Effector memory CD8-positive, alpha-beta T cell (primary cell): Measurements from ENCODE around the gene DHDH.

Experiments used
- ATAC-seq: fragments of 150-1000 bp; cut with Tn5 transposase; replicated peaks from 2 replicates; pipeline ENCODE4 v1.10.0; 2021; ENCODE audit warnings: mild to moderate bottlenecking, moderate library complexity
- DNase-seq, 3 experiments: peaks; one replicate each; pipeline ENCODE4 v3.0.0; 2021
- H3K27ac Mint-ChIP-seq, 2 donors: one replicate each; pipeline ENCODE4 v1.8.0; 2022; ENCODE audit warnings: mild to moderate bottlenecking in 2 of 2, mixed read lengths in 2 of 2, moderate library complexity in 2 of 2
- H3K27me3 Mint-ChIP-seq, 2 donors: one replicate each; pipeline ENCODE4 v1.8.0; 2022; ENCODE audit warnings: mixed read lengths in 2 of 2
- H3K36me3 Mint-ChIP-seq: one replicate; pipeline ENCODE4 v1.8.0; 2022; ENCODE audit warnings: mild to moderate bottlenecking, moderate library complexity, mixed read lengths; ENCODE audit not compliant: insufficient read depth
- H3K4me1 Mint-ChIP-seq, 2 donors: one replicate each; pipeline ENCODE4 v1.8.0; 2022; ENCODE audit warnings: low read depth in 2 of 2, mixed read lengths in 2 of 2
- H3K4me3 Mint-ChIP-seq, 2 donors: one replicate each; pipeline ENCODE4 v1.8.0; 2022; ENCODE audit warnings: mild to moderate bottlenecking in 2 of 2, mixed read lengths in 2 of 2, moderate library complexity in 2 of 2
- H3K9me3 Mint-ChIP-seq, 2 donors: one replicate each; pipeline ENCODE4 v1.8.0; 2022; ENCODE audit warnings: mixed read lengths in 2 of 2

DHDH gene

DNA sequence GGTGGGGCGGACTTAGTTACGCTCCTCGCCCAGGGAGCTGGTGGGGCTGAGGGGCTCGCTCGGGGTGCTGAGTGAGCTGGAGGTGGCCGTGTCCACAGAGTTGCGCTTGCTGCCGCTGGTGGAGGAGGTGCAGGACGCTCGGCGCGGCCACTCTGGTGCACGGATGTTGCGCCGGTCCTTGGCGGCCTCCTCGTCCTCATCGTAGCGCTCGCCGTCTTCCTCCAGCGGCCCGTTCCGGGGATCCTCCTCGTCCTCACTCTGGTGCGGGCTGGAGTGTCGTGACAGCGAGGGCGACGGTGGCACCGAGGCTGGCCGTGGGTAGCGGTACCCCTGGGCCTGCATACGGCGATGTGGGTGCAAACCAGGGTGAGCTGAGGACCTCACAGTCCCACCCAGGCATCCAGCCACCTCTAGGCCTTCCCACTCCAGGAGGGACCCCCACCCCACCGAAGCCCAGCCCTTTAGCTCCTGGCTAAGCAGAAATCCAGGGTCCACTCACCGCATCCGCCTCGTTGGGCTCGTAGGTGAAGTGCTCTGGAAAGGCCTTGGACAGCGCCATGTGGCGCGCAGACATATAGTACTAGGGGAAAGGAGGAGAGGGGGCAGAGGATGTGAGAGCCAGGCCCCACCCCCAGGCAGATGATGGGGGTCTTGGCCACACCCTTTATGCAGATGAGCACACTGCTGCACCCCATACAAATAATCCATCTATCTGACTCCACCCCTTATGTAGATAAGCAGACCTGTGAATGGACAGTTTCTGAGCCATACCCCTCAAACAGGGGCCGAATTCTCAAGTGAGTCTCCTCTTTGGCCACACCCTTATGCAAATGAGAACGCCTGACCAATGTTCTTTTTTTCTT, 36.0 kb downstream of the DHDH start:
- no peak for DNase-seq
- no peaks in the 10 kb centered on the region for H3K27me3 Mint-ChIP-seq
- ATAC-seq = no peak

DNA sequence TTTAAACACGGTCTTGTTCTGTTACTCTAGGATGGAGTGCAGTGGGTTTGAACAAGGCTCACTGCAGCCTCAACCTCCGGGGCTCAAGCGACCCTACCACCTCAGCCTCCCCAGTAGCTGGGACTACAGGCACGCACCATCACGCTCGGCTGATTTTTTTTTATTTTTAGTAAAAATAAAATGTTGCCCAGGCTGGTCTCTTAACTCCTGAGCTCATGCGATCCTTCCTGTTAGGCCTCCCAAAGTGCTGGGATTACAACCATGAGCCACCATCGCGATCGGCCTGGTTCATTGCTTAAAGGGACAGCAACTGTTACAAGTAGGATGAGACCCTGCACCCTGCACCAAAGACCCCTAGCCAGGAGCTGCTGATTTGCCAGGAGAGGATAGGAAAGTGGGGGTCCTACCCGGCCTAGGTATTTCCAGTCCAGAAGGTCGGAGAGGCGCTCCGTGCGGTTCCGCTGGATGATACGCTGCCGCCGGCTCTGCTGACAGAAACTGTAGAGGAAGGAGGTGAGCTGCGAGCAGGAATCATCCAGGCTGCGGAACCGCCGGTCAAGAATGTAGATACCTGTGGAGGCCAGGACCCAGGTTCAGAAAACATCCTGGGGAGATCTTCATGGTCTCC, 36.8 kb downstream of the DHDH start:
- DNase-seq (no peak), ATAC-seq (no peak)
- Mint-ChIP-seq H3K36me3 (peaks cover 55% of the 10 kb centered on the region), H3K27me3 (no peaks in the 10 kb centered on the region), H3K4me3 (no peak overlapping the region), H3K9me3 (no peaks in the 10 kb centered on the region), H3K4me1 (peaks cover 20 to 27% of the 10 kb centered on the region in 2 donors), H3K27ac (no peak overlapping the region)

More for the DNA sequence above, 36.0 kb downstream of the DHDH start:
- no peak overlapping the region for H3K4me3 Mint-ChIP-seq
- H3K36me3 Mint-ChIP-seq = peaks cover 61% of the 10 kb centered on the region
- no peak overlapping the region for H3K27ac Mint-ChIP-seq
- H3K4me1 Mint-ChIP-seq = peaks cover 28 to 34% of the 10 kb centered on the region in 2 donors
- H3K9me3 Mint-ChIP-seq = no peaks in the 10 kb centered on the region

GRCh38 chr19:48970923-48971395, 37.5 kb downstream of the DHDH start:
- no peaks in the 10 kb centered on the region for H3K27me3 Mint-ChIP-seq
- H3K36me3 Mint-ChIP-seq = peaks cover 47% of the 10 kb centered on the region
- no peak overlapping the region for H3K4me3 Mint-ChIP-seq
- DNase-seq = peak; percentile 79 to 82 (median 80)
- no peak overlapping the region for H3K27ac Mint-ChIP-seq
- ATAC-seq = peak; percentile 86
- H3K4me1 Mint-ChIP-seq = peaks cover 13 to 20% of the 10 kb centered on the region in 2 donors
- no peaks in the 10 kb centered on the region for H3K9me3 Mint-ChIP-seq

DNA sequence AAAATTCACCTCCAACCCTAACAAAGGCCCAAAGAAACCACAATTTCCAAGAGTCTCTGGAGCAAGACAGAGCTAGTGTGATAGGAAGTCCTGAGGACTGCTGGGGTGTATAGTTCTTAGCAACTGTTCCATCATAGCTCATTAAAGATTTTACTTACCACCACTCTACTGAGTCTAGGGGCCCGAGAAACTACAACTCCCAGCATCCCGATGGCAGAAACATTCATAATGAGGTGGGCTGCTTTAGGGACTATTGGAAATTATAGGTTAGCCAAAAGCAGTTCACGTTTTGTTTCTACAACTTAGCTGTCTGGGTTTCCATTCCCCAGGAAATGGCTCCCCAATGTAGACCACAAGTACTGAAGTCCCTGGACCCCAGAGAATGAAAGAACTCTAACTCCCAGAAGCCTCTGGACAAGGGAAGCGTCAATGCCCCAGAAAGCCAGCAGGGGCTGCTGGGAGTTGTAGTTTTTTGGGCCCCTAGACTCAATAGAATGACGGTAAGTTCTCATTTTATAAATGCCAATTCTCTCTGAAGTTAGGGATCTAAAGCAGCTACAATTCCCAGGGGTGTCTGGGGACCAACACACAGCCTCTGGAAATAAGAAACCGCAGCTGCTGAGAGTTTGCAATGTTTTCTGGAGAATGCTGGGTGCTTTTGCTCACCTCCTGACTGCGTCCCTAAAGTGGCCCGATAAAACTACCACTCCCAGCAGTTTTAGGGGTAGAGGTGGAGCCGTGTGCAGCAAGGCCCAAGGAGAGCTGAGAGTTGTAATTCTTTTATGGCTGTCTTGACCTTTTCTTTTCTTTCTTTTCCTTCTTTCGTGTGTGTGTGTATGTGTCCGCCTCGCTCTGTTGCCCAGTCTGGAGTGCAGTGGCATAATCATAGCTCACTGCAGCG, 42.7 kb downstream of the DHDH start:
- Mint-ChIP-seq H3K27ac (no peak overlapping the region), H3K27me3 (no peaks in the 10 kb centered on the region), H3K4me3 (no peak overlapping the region), H3K36me3 (peaks cover 24% of the 10 kb centered on the region), H3K4me1 (peaks cover 0 to 1% of the 10 kb centered on the region in 2 donors), H3K9me3 (no peaks in the 10 kb centered on the region)
- DNase-seq = peak in 1 of 3 experiments; percentile 31
- peak; percentile 76 for ATAC-seq

- ATAC-seq (no peak), DNase-seq (no peak)
- Mint-ChIP-seq H3K36me3 (peaks cover 23% of the 10 kb centered on the region), H3K4me1 (no peaks in the 10 kb centered on the region), H3K4me3 (no peak overlapping the region), H3K27me3 (no peaks in the 10 kb centered on the region), H3K27ac (no peak overlapping the region), H3K9me3 (no peaks in the 10 kb centered on the region)
Measured at GRCh38 chr19:48977061-48977460, 43.6 kb downstream of the DHDH start.

DNA sequence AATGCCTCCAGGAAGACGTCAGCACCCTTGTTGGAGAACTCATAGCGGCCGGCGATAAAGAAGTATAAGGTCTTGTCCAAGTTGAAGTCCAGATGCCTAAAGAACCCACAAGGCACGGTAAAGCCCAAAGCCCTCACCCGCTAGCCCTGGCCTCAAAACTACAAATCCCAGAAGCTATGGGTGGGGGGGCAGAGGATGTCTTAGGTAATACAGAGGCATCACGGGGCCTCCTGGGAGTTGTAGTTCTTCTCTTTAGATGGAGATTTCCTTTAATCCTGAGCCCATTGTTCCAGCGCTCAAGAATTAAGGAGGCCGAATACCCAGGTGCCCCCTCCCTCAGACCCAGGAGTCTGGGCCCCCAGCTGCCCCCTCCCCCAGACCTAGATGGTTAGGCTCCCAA, 48.8 kb downstream of the DHDH start:
- H3K27ac Mint-ChIP-seq = peak overlapping the region in 1 of 2 donors; percentile 70
- peaks cover 19% of the 10 kb centered on the region for H3K36me3 Mint-ChIP-seq
- ATAC-seq (no peak), DNase-seq (no peak)
- no peak overlapping the region for H3K4me3 Mint-ChIP-seq
- no peaks in the 10 kb centered on the region for H3K4me1 Mint-ChIP-seq
- no peaks in the 10 kb centered on the region for H3K9me3 Mint-ChIP-seq
- H3K27me3 Mint-ChIP-seq = no peaks in the 10 kb centered on the region

DNA sequence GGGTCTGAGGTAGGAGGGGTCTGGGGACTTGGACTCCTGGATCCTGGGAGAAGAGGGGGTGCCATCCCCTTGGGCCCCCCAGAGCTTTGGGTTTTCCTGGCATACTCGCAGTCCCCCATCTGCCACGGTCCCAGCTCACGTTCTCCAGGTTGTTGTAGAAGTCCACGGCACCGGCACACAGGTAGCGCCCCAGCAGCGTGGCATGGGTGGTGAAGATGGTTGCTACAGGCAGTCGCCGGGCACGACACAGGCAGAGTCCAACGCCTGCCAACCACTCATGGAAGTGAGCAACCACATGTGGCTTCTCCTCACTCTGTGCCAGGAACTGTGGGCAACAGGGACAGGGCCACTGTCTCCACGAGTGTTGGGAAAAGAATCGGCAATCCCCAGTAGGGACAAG, 52.2 kb downstream of the DHDH start:
- ATAC-seq (no peak), DNase-seq (no peak)
- Mint-ChIP-seq H3K9me3 (no peaks in the 10 kb centered on the region), H3K4me3 (no peak overlapping the region), H3K27ac (no peak overlapping the region), H3K36me3 (peaks cover 15% of the 10 kb centered on the region), H3K27me3 (no peaks in the 10 kb centered on the region), H3K4me1 (peaks cover 3 to 4% of the 10 kb centered on the region in 2 donors)

- Mint-ChIP-seq H3K27me3 (no peaks in the 10 kb centered on the region), H3K4me3 (no peak overlapping the region), H3K27ac (no peak overlapping the region), H3K4me1 (peaks cover 4 to 8% of the 10 kb centered on the region in 2 donors), H3K36me3 (peaks cover 12% of the 10 kb centered on the region), H3K9me3 (no peaks in the 10 kb centered on the region)
- ATAC-seq (no peak), DNase-seq (no peak)
Measured at GRCh38 chr19:48986211-48986610, 52.7 kb downstream of the DHDH start.

DNA sequence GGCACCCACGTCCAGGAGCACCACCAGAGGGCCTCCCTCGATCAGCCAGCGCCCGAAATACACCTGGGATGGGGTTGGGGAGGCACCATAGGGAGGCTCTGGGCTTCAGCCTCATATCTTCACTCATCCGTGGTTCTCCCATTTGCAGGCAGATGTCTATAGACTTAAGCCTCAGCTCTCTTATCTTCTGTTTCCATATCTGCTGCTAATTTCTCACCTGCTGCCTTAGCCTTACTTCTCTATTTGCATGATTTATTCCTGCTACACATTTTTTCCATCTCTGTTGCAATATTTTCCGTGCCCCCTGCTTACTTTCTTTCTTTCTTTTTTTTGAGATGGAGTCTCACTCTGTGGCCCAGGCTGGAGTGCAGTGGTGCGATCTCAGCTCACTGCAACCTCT, 53.8 kb downstream of the DHDH start:
- Mint-ChIP-seq H3K4me3 (no peak overlapping the region), H3K9me3 (no peaks in the 10 kb centered on the region), H3K27me3 (no peaks in the 10 kb centered on the region), H3K4me1 (peaks cover 9 to 15% of the 10 kb centered on the region in 2 donors), H3K27ac (peak overlapping the region in 1 of 2 donors; percentile 9), H3K36me3 (peaks cover 8% of the 10 kb centered on the region)
- ATAC-seq (no peak), DNase-seq (no peak)

- Mint-ChIP-seq H3K9me3 (no peaks in the 10 kb centered on the region), H3K36me3 (peaks cover 12% of the 10 kb centered on the region), H3K4me3 (no peak overlapping the region), H3K27me3 (no peaks in the 10 kb centered on the region), H3K27ac (peak overlapping the region in 1 of 2 donors; percentile 9), H3K4me1 (peaks cover 16 to 23% of the 10 kb centered on the region in 2 donors)
- DNase-seq (no peak), ATAC-seq (no peak)
Measured at GRCh38 chr19:48988286-48988685, 54.8 kb downstream of the DHDH start.

DNA sequence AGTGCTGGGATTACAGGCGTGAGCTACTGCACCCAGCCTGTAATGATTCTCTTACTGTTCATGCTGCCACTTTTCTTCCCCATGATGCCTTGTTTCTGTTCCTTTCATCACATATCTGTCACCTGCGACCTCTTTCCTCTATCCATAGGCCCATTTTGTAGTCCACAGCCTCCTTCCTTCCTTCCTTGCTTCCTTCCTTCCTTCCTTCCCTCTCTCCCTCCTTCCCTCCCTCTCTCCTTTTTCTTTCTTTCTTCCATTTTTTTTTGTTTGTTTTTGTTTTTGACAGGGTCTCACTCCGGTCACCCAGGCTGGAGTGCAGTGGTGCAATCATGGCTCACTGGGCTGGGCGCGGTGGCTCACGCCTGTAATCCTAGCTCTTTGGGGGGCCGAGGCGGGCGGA, 55.4 kb downstream of the DHDH start:
- no peak overlapping the region for H3K27ac Mint-ChIP-seq
- DNase-seq (no peak), ATAC-seq (no peak)
- peaks cover 18% of the 10 kb centered on the region for H3K36me3 Mint-ChIP-seq
- H3K27me3 Mint-ChIP-seq = no peaks in the 10 kb centered on the region
- H3K4me1 Mint-ChIP-seq = peaks cover 19 to 26% of the 10 kb centered on the region in 2 donors
- no peak overlapping the region for H3K4me3 Mint-ChIP-seq
- H3K9me3 Mint-ChIP-seq = no peaks in the 10 kb centered on the region

DNA sequence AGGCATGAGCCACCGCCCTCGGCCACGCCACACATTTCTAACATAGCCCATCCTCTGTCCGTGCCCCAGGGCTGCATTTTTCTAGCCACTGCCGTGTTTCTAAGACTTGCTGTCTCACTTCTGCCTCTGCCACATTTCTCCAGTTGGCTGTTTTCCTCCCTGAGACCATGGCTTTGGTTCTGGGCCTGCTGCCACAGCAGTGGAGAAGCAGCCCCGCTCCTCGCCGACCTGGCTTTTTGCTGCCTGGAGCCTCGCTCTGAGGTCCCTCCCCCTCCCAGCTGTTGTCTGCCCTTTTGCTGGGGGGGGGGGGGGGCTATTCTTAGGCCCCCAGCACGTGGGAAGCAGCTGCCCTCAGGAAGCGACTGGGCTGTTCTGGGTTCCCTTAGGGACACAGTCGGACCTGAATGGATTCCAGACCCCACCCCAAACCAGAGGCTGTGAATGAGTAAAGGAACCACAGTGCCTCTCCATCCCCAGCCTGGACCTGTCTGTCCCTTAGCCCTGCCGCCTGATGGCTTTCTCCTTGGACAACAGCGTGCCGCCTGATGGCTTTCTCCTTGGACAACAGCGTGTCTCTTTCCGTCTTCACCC, 56.3 kb downstream of the DHDH start:
- H3K27me3 Mint-ChIP-seq = no peaks in the 10 kb centered on the region
- ATAC-seq (no peak), DNase-seq (no peak)
- peaks cover 19% of the 10 kb centered on the region for H3K36me3 Mint-ChIP-seq
- no peaks in the 10 kb centered on the region for H3K9me3 Mint-ChIP-seq
- no peak overlapping the region for H3K4me3 Mint-ChIP-seq
- H3K4me1 Mint-ChIP-seq = peaks cover 25 to 31% of the 10 kb centered on the region in 2 donors
- H3K27ac Mint-ChIP-seq = peak overlapping the region in 1 of 2 donors; percentile 96

DNA sequence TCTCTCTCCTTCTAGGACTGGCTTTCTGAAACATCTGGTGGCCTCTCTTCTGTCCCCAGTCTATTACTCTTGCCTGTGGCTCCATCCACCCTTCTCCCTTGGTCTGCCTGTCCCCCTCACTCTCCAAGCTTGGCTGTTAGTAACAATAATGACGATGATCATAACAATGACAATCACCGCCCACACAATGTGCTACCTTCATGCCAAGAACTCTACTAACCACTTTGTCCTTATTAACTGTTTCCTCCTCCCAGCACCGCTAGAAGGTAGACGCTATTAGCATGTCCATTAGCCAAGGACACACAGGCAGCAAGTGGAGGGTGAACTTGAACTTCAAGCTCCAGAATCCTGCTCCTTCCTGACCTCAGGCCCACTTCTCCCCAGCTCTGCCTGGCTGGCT, 56.9 kb downstream of the DHDH start:
- Mint-ChIP-seq H3K27ac (peak overlapping the region; percentile 32 to 96), H3K27me3 (no peaks in the 10 kb centered on the region), H3K36me3 (peaks cover 19% of the 10 kb centered on the region), H3K9me3 (no peaks in the 10 kb centered on the region), H3K4me3 (no peak overlapping the region), H3K4me1 (peaks cover 31 to 37% of the 10 kb centered on the region in 2 donors)
- no peak for DNase-seq
- ATAC-seq = no peak
